ENCODE results near the gene ZNF593.

The ZNF593 gene

GRCh38 chr1:26171084-26172072, 1.7 kb downstream of the ZNF593 start, which contains the start of gene ZNF593OS:
Gene ZNF593OS (minus strand): TSS chr1:26171832. CDS start chr1:26171661, 171 bp downstream.
- DNase-seq: no peak

GRCh38 chr1:26175346-26175745, 5.6 kb downstream of the ZNF593 start:
- DNase-seq: no peak

GRCh38 chr1:26177182-26177684, 7.5 kb downstream of the ZNF593 start, which contains the start of gene CNKSR1:
Gene CNKSR1 (plus strand): TSS chr1:26177491. CDS start chr1:26177548, 57 bp downstream.
- DNase-seq: no peak

GRCh38 chr1:26180010-26180506, 10.3 kb downstream of the ZNF593 start:
- DNase-seq: no peak

- DNase-seq: no peak
Measured at GRCh38 chr1:26181586-26182382, 12.1 kb downstream of the ZNF593 start.

GRCh38 chr1:26182383-26182696, 12.6 kb downstream of the ZNF593 start:
- no peak for DNase-seq

GRCh38 chr1:26184086-26184485, 14.4 kb downstream of the ZNF593 start:
- DNase-seq: no peak

GRCh38 chr1:26184883-26185282, 15.2 kb downstream of the ZNF593 start:
- DNase-seq: no peak

GRCh38 chr1:26187882-26188281, 18.2 kb downstream of the ZNF593 start:
- DNase-seq: no peak

GRCh38 chr1:26188477-26188876, 18.8 kb downstream of the ZNF593 start:
- DNase-seq: no peak

GRCh38 chr1:26189331-26189730, 19.6 kb downstream of the ZNF593 start:
- DNase-seq: no peak

- DNase-seq: no peak
Measured at GRCh38 chr1:26189751-26190275, 20.1 kb downstream of the ZNF593 start.

- DNase-seq: no peak
Measured at GRCh38 chr1:26190373-26190987, 20.8 kb downstream of the ZNF593 start, which contains the start of gene CATSPER4. Gene CATSPER4 (plus strand): TSS chr1:26190602. CDS start chr1:26190628, 26 bp downstream.

GRCh38 chr1:26191739-26192138, 22.0 kb downstream of the ZNF593 start:
- DNase-seq: no peak

GRCh38 chr1:26195805-26196204, 26.1 kb downstream of the ZNF593 start:
- no peak for DNase-seq

- no peak for DNase-seq
Measured at GRCh38 chr1:26197301-26197700, 27.6 kb downstream of the ZNF593 start.

GRCh38 chr1:26197813-26198212, 28.1 kb downstream of the ZNF593 start:
- DNase-seq: no peak

- DNase-seq: no peak
Measured at GRCh38 chr1:26200413-26200812, 30.7 kb downstream of the ZNF593 start.

GRCh38 chr1:26203642-26204318, 34.1 kb downstream of the ZNF593 start:
- no peak for DNase-seq

GRCh38 chr1:26210147-26210870, 40.6 kb downstream of the ZNF593 start:
- DNase-seq: no peak

GRCh38 chr1:26212726-26213125, 43.0 kb downstream of the ZNF593 start:
- DNase-seq: no peak

Measured in activated CD8-positive, alpha-beta memory T cell treated with anti-CD3 and anti-CD28 coated beads, Interleukin-2, amount 50 U/mL, for 48 hours (primary cell).